HEK293T (cell line): Measurements from ENCODE around the gene RD3L.

Experiments
- ARNT ChIP-seq: fragments of 450-650 bp; IDR thresholded peaks from 2 replicates; pipeline ENCODE4 v1.6.1; 2017; ENCODE audit warnings: mild to moderate bottlenecking
- BHLHE40 ChIP-seq: fragments of 450-650 bp; IDR thresholded peaks from 2 replicates; pipeline ENCODE4 v1.6.1; 2016; ENCODE audit warnings: mild to moderate bottlenecking, moderate library complexity, borderline replicate concordance
- ELF4 ChIP-seq: fragments of 450-650 bp; IDR thresholded peaks from 2 replicates; pipeline ENCODE4 v1.6.1; 2017; ENCODE audit warnings: antibody characterized with exemption
- FOXA1 ChIP-seq: fragments of 450-650 bp; IDR thresholded peaks from 2 replicates; pipeline ENCODE4 v1.6.1; 2016; ENCODE audit warnings: mild to moderate bottlenecking
- FOXM1 ChIP-seq: fragments of 450-650 bp; IDR thresholded peaks from 2 replicates; pipeline ENCODE4 v1.6.1; 2017; ENCODE audit warnings: mild to moderate bottlenecking, borderline replicate concordance
- LEF1 ChIP-seq: fragments of 450-650 bp; IDR thresholded peaks from 2 replicates; pipeline ENCODE4 v1.6.1; 2017; ENCODE audit warnings: mild to moderate bottlenecking, borderline replicate concordance
- SP1 ChIP-seq: fragments of 450-650 bp; IDR thresholded peaks from 2 replicates; pipeline ENCODE4 v1.6.1; 2017
- SUZ12 ChIP-seq: fragments of 450-650 bp; IDR thresholded peaks from 2 replicates; pipeline ENCODE4 v1.6.1; 2016; ENCODE audit warnings: mild to moderate bottlenecking
- TARDBP ChIP-seq: fragments of 450-650 bp; IDR thresholded peaks from 2 replicates; pipeline ENCODE4 v1.6.1; 2016
- ZNF384 ChIP-seq: fragments of 450-650 bp; IDR thresholded peaks from 2 replicates; pipeline ENCODE4 v1.6.1; 2016

DNA sequence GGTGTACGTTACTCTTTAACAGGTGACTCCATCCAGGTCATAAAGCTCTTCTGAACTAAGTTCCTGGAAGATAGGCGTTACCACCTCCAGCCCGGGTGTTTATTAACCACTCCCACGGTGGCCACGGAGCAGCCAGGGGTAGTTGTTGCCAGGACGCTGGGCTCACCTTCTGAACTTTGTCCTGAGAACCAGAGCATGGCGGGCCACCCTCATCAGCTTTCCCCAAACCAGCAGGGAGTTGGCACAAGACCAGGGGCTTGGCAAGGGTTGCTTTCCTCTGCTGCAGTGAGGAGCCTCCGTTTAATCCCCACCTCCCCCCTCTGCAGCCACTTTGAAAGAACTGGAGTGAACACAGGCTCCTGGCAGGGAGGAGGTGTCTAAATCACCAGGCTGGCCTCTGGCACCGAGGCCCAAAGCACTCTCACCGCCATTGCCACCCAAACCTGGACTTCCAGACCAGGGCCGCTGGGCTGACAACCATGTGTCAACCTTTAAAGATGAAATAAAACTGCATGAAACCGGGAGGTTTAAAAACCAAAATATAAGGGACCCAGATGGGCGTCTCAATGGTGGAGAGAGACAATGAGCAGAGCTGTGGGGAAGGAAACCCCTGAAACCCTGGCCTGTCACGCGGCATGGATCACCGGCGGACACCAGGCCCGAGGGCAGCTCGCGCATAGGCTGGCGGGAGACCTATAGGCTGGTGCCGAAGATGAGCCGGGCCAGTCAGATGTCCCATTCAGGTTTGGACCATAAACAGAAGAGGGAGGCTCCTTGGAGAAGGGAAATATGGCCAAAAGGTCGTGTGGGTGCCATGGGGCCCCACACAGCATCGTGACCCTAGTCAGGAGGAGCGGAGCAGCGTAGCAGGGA is 45.0 kb downstream of the RD3L start:
- TF ChIP-seq ELF4 = no peak
- no peak for TF ChIP-seq FOXA1
- no peak for TF ChIP-seq FOXM1
- TF ChIP-seq ARNT = no peak
- no peak for TF ChIP-seq ZNF384
- no peak for TF ChIP-seq SUZ12
- TF ChIP-seq TARDBP = no peak
- TF ChIP-seq LEF1 = no peak
- TF ChIP-seq BHLHE40 = no peak
- no peak for TF ChIP-seq SP1
